Measurements from ENCODE around the gene LRP1B.

LRP1B gene

GRCh38 chr2:140498360-140498759, 1632.5 kb downstream of the LRP1B start:
- no peak for TF ChIP-seq CTCF (conservative IDR thresholded peaks at IDR 0.05)
- no peak overlapping the region for H3K27ac ChIP-seq

- no peak for TF ChIP-seq CTCF (conservative IDR thresholded peaks at IDR 0.05)
- H3K27ac ChIP-seq: no peak overlapping the region
These were observed 1634.1 kb downstream of the LRP1B start for GRCh38 chr2:140496714-140497113.

- TF ChIP-seq CTCF (conservative IDR thresholded peaks at IDR 0.05): no peak
These were observed 1638.9 kb downstream of the LRP1B start for GRCh38 chr2:140491876-140492275.

GRCh38 chr2:140489193-140489592, 1641.6 kb downstream of the LRP1B start:
- no peak for TF ChIP-seq CTCF (conservative IDR thresholded peaks at IDR 0.05)
- H3K27ac ChIP-seq: no peak overlapping the region

More at GRCh38 chr2:140491876-140492275, 1638.9 kb downstream of the LRP1B start:
- H3K27ac ChIP-seq: no peak overlapping the region

GRCh38 chr2:140481136-140481535, 1649.7 kb downstream of the LRP1B start:
- no peak for TF ChIP-seq CTCF (conservative IDR thresholded peaks at IDR 0.05)
- no peak overlapping the region for H3K27ac ChIP-seq

- TF ChIP-seq CTCF (conservative IDR thresholded peaks at IDR 0.05): no peak
- no peak overlapping the region for H3K27ac ChIP-seq
These were observed 1657.0 kb downstream of the LRP1B start for GRCh38 chr2:140473851-140474250.

- TF ChIP-seq CTCF (conservative IDR thresholded peaks at IDR 0.05): no peak
- no peak overlapping the region for H3K27ac ChIP-seq
These were observed 1658.1 kb downstream of the LRP1B start for GRCh38 chr2:140472676-140473075.

- H3K27ac ChIP-seq: no peak overlapping the region
- no peak for TF ChIP-seq CTCF (conservative IDR thresholded peaks at IDR 0.05)
These were observed 1665.5 kb downstream of the LRP1B start for GRCh38 chr2:140465301-140465700.
